Stimulated activated CD8-positive, alpha-beta memory T cell treated with anti-CD3 and anti-CD28 coated beads, Interleukin-12 subunit alpha, Interleukin-12 subunit beta, amount 100 ng/mL, for 24 hours (primary cell): ENCODE data around the gene TEX11.
"Not testable (repeated sequence)": the region's sequence is repeated elsewhere in the genome, so short reads cannot be mapped to it uniquely, and the experiment has no call there.

Experiments used
- DNase-seq: peaks from one replicate; pipeline ENCODE4 v3.0.0-alpha.2; 2020; ENCODE audit errors: extremely low read depth

The TEX11 gene

DNA sequence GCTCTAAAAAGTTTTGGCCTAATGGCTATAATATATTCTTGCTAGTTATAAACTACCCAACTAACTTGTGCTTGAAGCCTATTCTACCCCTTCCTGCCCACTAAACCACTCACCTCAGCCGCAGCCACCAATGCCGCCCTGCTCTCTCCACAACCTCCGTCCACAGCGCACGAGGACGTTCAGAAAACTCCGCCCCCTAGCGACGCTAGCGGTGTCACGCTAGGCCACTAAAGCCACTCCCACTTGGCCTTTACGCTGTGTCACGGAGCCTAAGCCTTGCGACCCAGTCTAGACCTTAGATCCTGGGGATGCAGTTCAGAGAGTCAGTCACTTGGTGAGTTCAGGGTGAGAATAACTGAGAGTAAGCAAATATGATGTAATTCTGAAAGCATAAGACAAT lies at the start of gene TEX11:
Gene TEX11 (minus strand): TSS at position 171 of the 400 bp plus-strand sequence. CDS start 922 bp downstream, outside the sequence.
- no peak for DNase-seq

GRCh38 chrX:70954871-70955270 lies 46.4 kb upstream of the TEX11 start:
- DNase-seq, result no peak

DNA sequence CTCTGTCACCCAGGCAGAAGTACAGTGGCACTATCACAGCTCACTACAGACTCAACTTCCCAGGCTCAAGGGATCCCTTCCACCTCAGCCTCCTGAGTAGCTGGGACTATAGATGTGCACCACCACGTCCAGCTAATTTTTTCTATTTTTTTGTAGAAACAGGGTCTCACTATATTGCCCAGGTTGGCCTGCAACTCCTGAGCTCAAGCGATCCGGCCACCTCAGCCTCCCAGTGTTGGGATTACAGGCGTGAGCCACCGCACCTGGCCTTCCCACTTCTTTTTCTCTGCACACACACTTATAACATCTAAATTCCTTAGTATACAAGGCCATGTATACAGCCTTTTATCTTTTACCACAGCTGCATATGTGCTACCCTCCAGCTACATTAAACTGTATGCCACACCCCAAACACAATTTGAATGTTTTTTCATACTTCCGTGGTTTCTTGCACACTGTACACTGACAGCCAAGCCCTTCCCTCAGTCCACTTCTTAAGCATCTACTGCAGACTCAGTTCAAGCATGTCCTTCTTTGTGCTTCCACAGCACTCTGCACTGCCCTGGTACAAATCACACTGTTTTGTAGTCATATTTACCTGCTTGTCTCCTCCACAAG lies 15.9 kb upstream of the TEX11 start:
- no peak for DNase-seq

- no peak for DNase-seq
These were observed 14.4 kb upstream of the TEX11 start for GRCh38 chrX:70922774-70923473.

- DNase-seq, result no peak
These were observed 13.3 kb upstream of the TEX11 start for GRCh38 chrX:70921709-70922352.

DNA sequence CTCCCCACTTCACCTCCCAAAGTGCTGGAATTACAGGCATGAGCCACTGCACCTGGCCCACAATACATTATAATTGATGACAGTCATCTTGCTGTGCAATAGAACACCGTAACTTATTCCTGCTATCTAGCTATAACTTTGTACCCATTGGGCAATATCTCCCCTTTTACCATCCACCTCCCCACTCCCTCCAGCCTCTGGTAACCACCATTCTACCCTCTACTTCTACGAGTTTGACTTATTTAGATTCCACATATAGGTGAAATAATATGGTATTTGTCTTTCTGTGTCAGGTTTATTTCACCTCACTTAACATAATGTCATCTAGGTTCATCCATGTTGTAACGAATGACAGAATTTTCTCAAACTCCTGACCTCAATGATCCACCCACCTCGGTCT lies 8.2 kb upstream of the TEX11 start:
- DNase-seq, result no peak

DNA sequence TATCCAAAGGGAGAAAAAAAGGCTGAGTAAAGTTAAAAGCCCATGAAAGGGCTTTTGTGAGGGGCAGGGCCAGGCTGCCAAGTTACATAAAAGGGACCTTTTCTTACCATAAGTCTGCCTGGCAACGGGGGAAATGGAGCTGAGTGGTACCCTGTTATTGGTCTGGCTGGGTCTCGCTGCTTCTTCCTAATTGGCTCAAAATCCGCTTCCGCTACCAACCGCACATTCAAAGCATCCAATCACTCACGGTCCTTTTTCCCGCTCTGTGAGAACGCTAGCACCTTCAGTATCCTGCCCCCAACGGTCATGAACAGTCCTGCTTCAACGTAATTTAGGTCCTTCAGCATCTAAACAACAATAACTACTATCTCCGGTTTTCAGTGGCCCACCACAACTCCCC lies 611 bp downstream of the TEX11 start:
- DNase-seq, result no peak

GRCh38 chrX:70901465-70901864 lies 7.0 kb downstream of the TEX11 start:
- no peak for DNase-seq

GRCh38 chrX:70890441-70890840 lies 18.1 kb downstream of the TEX11 start:
- not testable (repeated sequence) for DNase-seq

- DNase-seq, result no peak
These were observed 29.6 kb downstream of the TEX11 start for GRCh38 chrX:70878902-70879301.

DNA sequence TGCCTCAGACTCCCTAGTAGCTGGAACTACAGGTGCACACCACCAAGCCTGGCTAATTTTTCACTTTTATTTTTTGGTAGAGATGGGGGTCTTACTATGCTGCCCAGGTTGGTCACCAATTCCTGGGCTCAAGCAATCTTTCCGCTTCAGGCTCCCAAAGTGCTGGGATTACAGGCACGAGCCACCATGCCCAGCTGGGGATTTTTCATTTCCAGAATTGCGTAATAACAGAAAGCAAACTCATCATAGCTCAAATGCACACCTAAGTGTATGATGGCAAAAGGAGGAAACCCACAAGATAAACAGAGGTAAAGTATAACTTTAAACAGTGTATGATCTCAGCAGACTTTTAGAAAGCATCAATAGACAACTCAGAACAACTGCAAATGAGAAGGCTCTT lies 56.2 kb downstream of the TEX11 start:
- no peak for DNase-seq

GRCh38 chrX:70844081-70844480 lies 64.4 kb downstream of the TEX11 start:
- not testable (repeated sequence) for DNase-seq

DNA sequence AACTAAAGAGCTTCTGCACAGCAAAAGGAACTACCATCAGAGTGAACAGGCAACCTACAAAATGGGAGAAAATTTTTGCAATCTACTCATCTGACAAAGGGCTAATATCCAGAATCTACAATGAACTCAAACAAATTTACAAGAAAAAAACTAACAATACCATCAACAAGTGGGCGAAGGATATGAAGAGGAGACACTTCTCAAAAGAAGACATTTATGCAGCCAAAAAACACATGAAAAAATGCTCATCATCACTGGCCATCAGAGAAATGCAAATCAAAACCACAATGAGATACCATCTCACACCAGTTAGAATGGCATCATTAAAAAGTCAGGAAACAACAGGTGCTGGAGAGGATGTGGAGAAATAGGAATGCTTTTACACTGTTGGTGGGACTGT lies 64.9 kb downstream of the TEX11 start:
- not testable (repeated sequence) for DNase-seq

DNA sequence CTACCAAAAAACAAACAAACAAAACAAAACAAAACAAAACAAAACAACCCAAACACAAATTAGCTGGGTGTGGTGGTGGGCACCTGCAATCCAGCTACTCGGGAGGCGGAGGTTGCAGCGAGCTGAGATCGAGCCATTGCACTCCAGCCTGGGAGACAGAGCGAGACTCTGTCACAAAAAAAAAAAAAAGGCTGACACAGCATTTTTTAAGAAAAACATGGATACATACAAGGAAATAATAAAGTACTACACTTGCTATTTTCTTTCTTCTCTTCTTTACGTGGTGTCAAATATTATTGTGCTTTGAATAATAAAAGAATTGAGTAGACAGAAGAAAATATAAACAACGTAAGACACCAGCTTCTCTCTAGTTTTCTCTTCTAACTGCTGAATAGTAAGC lies 73.9 kb downstream of the TEX11 start:
- DNase-seq, result no peak

DNA sequence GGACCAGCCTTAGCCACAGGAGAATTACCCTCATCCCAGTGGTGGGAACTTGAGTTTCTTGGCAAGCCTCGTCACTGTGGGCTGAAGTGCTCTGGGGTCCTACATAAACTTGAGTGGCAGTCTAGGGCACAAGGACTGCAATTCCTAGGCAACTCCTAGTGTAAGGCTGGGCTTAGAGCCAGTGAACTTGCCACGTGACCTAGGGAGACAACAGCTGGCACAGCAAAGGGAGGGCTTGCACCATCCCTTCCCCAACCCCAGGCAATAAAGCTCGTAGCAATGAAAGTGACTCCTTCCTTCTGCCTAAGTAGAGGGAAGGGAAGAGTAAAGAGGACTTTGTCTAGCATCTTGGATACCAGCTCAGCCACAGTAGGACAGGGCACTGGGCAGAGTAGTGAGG lies 81.8 kb downstream of the TEX11 start:
- no peak for DNase-seq

- DNase-seq, result no peak
These were observed 83.1 kb downstream of the TEX11 start for GRCh38 chrX:70825366-70825765.

- DNase-seq, result no peak
These were observed 99.3 kb downstream of the TEX11 start for GRCh38 chrX:70808942-70809940.

GRCh38 chrX:70806081-70806480 lies 102.4 kb downstream of the TEX11 start:
- DNase-seq, result no peak

GRCh38 chrX:70796742-70797141 lies 111.8 kb downstream of the TEX11 start:
- not testable (repeated sequence) for DNase-seq

GRCh38 chrX:70774223-70774622 lies 134.3 kb downstream of the TEX11 start:
- DNase-seq, result no peak

DNA sequence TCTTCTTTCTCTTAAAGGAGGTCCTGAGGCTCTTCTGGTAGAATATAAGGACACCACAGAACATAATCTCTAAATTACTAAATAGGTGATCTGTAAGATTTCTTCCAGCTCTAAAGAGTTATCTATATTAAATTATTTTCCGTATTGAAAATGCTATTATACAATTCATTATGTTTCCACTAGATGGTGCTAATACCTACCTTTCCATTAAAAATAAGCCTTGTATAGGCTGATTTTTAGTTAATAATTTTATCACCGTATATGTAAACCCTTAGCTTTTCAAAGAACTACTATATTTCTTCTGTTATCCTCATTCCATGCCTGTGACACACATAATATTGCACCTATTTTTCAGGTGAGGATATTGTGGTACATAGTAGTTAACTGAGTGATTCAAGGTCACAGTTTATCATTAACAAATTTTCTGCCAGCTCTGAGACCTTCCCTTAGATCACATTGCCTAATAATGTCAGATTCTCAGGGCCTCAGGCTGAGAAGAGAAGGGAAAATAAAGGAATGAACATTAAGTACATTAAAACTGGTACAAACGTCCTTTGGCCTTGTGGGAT lies 138.8 kb downstream of the TEX11 start:
- DNase-seq, result no peak

DNA sequence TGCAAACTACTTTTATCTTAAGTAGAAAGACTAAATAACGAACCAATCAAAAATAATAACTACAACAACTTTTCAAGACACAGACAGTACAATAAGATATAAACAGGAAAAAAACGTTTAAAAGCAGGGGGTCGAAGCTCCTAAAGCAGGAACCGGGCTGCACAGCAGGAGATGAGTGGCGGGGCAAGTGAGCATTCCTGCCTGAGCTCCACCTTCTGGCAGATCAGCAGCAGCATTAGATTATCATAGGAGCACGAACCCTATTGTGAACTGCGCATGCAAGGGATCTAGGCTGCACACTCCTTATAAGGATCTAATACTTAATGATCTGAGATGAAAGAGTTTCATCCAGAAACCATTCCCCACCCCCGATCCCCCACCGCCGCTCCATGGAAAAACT lies 146.2 kb downstream of the TEX11 start:
- no peak for DNase-seq
